Activated naive CD4-positive, alpha-beta T cell treated with anti-CD3 and anti-CD28 coated beads, Interleukin-2, amount 10 ng/mL, durations not matched to agents 7 days and 5 days (primary cell): ENCODE measurements around the gene LEP.

ENCODE experiments used
- CTCF ChIA-PET: fragments of 350-600 bp; sonication (Branson Sonifier 250); formaldehyde crosslinking; loops from one replicate; lab custom pipeline; 2021; ENCODE audit warnings: antibody characterized with exemption; lab: Charles Lee
- DNase-seq: peaks from one replicate; pipeline ENCODE4 v3.0.0-alpha.2; 2020
- H3K27ac Mint-ChIP-seq: one replicate; pipeline ENCODE4 v1.8.0; 2021; ENCODE audit warnings: mild to moderate bottlenecking, moderate library complexity, mixed read lengths
- H3K27me3 Mint-ChIP-seq: one replicate; pipeline ENCODE4 v1.8.0; 2021; ENCODE audit warnings: mild to moderate bottlenecking, mixed read lengths
- H3K36me3 Mint-ChIP-seq: one replicate; pipeline ENCODE4 v1.8.0; 2021; ENCODE audit warnings: mixed read lengths
- H3K4me1 Mint-ChIP-seq: one replicate; pipeline ENCODE4 v1.8.0; 2021; ENCODE audit warnings: mixed read lengths
- H3K4me3 Mint-ChIP-seq: one replicate; pipeline ENCODE4 v1.8.0; 2021; ENCODE audit warnings: mild to moderate bottlenecking, moderate library complexity, mixed read lengths
- H3K9me3 Mint-ChIP-seq: one replicate; pipeline ENCODE4 v1.8.0; 2021; ENCODE audit warnings: mixed read lengths

The LEP gene

GRCh38 chr7:128265156-128265905, 24.3 kb downstream of the LEP start:
- CTCF ChIA-PET = no interaction called here
- no peak overlapping the region for H3K27ac Mint-ChIP-seq
- peaks cover 57% of the 10 kb centered on the region for H3K27me3 Mint-ChIP-seq
- no peaks in the 10 kb centered on the region for H3K9me3 Mint-ChIP-seq
- DNase-seq = no peak
- no peak overlapping the region for H3K4me3 Mint-ChIP-seq
- no peaks in the 10 kb centered on the region for H3K4me1 Mint-ChIP-seq
- H3K36me3 Mint-ChIP-seq = no peaks in the 10 kb centered on the region

GRCh38 chr7:128265906-128266300, 24.8 kb downstream of the LEP start:
- H3K36me3 Mint-ChIP-seq = no peaks in the 10 kb centered on the region
- no peaks in the 10 kb centered on the region for H3K4me1 Mint-ChIP-seq
- no peak for DNase-seq
- no peak overlapping the region for H3K27ac Mint-ChIP-seq
- H3K27me3 Mint-ChIP-seq = peaks cover 62% of the 10 kb centered on the region
- CTCF ChIA-PET = no interaction called here
- H3K4me3 Mint-ChIP-seq = no peak overlapping the region
- no peaks in the 10 kb centered on the region for H3K9me3 Mint-ChIP-seq

- CTCF ChIA-PET = no interaction called here
- H3K27ac Mint-ChIP-seq = no peak overlapping the region
- no peaks in the 10 kb centered on the region for H3K4me1 Mint-ChIP-seq
Observed at GRCh38 chr7:128266529-128266882, 25.4 kb downstream of the LEP start.

GRCh38 chr7:128266883-128267594, 26.0 kb downstream of the LEP start:
- no peak for DNase-seq
- H3K27me3 Mint-ChIP-seq = peaks cover 73% of the 10 kb centered on the region
- no peak overlapping the region for H3K4me3 Mint-ChIP-seq
- no peaks in the 10 kb centered on the region for H3K9me3 Mint-ChIP-seq
- CTCF ChIA-PET = no interaction called here
- no peaks in the 10 kb centered on the region for H3K36me3 Mint-ChIP-seq
- no peak overlapping the region for H3K27ac Mint-ChIP-seq
- H3K4me1 Mint-ChIP-seq = no peaks in the 10 kb centered on the region

More at GRCh38 chr7:128266529-128266882, 25.4 kb downstream of the LEP start:
- Mint-ChIP-seq H3K27me3 (peaks cover 68% of the 10 kb centered on the region), H3K4me3 (no peak overlapping the region), H3K9me3 (no peaks in the 10 kb centered on the region), H3K36me3 (no peaks in the 10 kb centered on the region)
- DNase-seq = no peak

- CTCF ChIA-PET = no interaction called here
- Mint-ChIP-seq H3K9me3 (no peaks in the 10 kb centered on the region), H3K4me3 (no peak overlapping the region), H3K4me1 (no peaks in the 10 kb centered on the region), H3K27me3 (peaks cover 75% of the 10 kb centered on the region), H3K27ac (no peak overlapping the region), H3K36me3 (no peaks in the 10 kb centered on the region)
- DNase-seq = no peak
Observed at GRCh38 chr7:128267595-128267924, 26.5 kb downstream of the LEP start.

- no peak for DNase-seq
- Mint-ChIP-seq H3K4me1 (no peaks in the 10 kb centered on the region), H3K4me3 (no peak overlapping the region), H3K27ac (no peak overlapping the region), H3K27me3 (peaks cover 75% of the 10 kb centered on the region), H3K9me3 (no peaks in the 10 kb centered on the region), H3K36me3 (no peaks in the 10 kb centered on the region)
- CTCF ChIA-PET = no interaction called here
Observed at GRCh38 chr7:128268233-128268632, 27.2 kb downstream of the LEP start.

GRCh38 chr7:128270826-128271272, 29.8 kb downstream of the LEP start:
- DNase-seq = no peak
- CTCF ChIA-PET = no interaction called here
- Mint-ChIP-seq H3K27ac (no peak overlapping the region), H3K27me3 (peaks cover 83% of the 10 kb centered on the region), H3K9me3 (no peaks in the 10 kb centered on the region), H3K4me3 (no peak overlapping the region), H3K36me3 (no peaks in the 10 kb centered on the region), H3K4me1 (no peaks in the 10 kb centered on the region)

GRCh38 chr7:128271471-128271941, 30.4 kb downstream of the LEP start:
- Mint-ChIP-seq H3K27ac (no peak overlapping the region), H3K36me3 (no peaks in the 10 kb centered on the region), H3K27me3 (peaks cover 78% of the 10 kb centered on the region), H3K4me1 (no peaks in the 10 kb centered on the region), H3K4me3 (no peak overlapping the region), H3K9me3 (no peaks in the 10 kb centered on the region)
- CTCF ChIA-PET = no interaction called here
- DNase-seq = no peak

GRCh38 chr7:128271942-128272481, 30.9 kb downstream of the LEP start:
- CTCF ChIA-PET = no interaction called here
- H3K4me3 Mint-ChIP-seq = no peak overlapping the region
- H3K36me3 Mint-ChIP-seq = no peaks in the 10 kb centered on the region
- H3K9me3 Mint-ChIP-seq = no peaks in the 10 kb centered on the region
- no peak for DNase-seq
- H3K27me3 Mint-ChIP-seq = peaks cover 78% of the 10 kb centered on the region
- no peaks in the 10 kb centered on the region for H3K4me1 Mint-ChIP-seq
- H3K27ac Mint-ChIP-seq = no peak overlapping the region

GRCh38 chr7:128274246-128274883, 33.3 kb downstream of the LEP start:
- Mint-ChIP-seq H3K36me3 (no peaks in the 10 kb centered on the region), H3K9me3 (no peaks in the 10 kb centered on the region), H3K27me3 (peaks cover 63% of the 10 kb centered on the region), H3K27ac (no peak overlapping the region), H3K4me3 (no peak overlapping the region), H3K4me1 (no peaks in the 10 kb centered on the region)
- CTCF ChIA-PET = no interaction called here
- no peak for DNase-seq

GRCh38 chr7:128274884-128275603, 34.0 kb downstream of the LEP start:
- no peak for DNase-seq
- peaks cover 5% of the 10 kb centered on the region for H3K9me3 Mint-ChIP-seq
- H3K36me3 Mint-ChIP-seq = no peaks in the 10 kb centered on the region
- peaks cover 57% of the 10 kb centered on the region for H3K27me3 Mint-ChIP-seq
- H3K4me3 Mint-ChIP-seq = no peak overlapping the region
- H3K4me1 Mint-ChIP-seq = no peaks in the 10 kb centered on the region
- CTCF ChIA-PET = no interaction called here
- no peak overlapping the region for H3K27ac Mint-ChIP-seq

GRCh38 chr7:128275681-128276080, 34.6 kb downstream of the LEP start:
- CTCF ChIA-PET = no interaction called here
- no peaks in the 10 kb centered on the region for H3K4me1 Mint-ChIP-seq
- no peak for DNase-seq
- no peaks in the 10 kb centered on the region for H3K36me3 Mint-ChIP-seq
- H3K4me3 Mint-ChIP-seq = no peak overlapping the region
- H3K27ac Mint-ChIP-seq = no peak overlapping the region
- H3K9me3 Mint-ChIP-seq = peaks cover 9% of the 10 kb centered on the region
- peaks cover 52% of the 10 kb centered on the region for H3K27me3 Mint-ChIP-seq

GRCh38 chr7:128278366-128278765, 37.3 kb downstream of the LEP start:
- H3K9me3 Mint-ChIP-seq = peaks cover 11% of the 10 kb centered on the region
- no peak overlapping the region for H3K4me3 Mint-ChIP-seq
- no peak overlapping the region for H3K27ac Mint-ChIP-seq
- H3K27me3 Mint-ChIP-seq = peaks cover 33% of the 10 kb centered on the region
- CTCF ChIA-PET = no interaction called here
- no peak for DNase-seq
- no peaks in the 10 kb centered on the region for H3K36me3 Mint-ChIP-seq
- H3K4me1 Mint-ChIP-seq = no peaks in the 10 kb centered on the region

- Mint-ChIP-seq H3K36me3 (no peaks in the 10 kb centered on the region), H3K4me1 (no peaks in the 10 kb centered on the region), H3K27ac (no peak overlapping the region), H3K4me3 (no peak overlapping the region), H3K27me3 (peaks cover 25% of the 10 kb centered on the region), H3K9me3 (peaks cover 11% of the 10 kb centered on the region)
- DNase-seq = no peak
- CTCF ChIA-PET = no interaction called here
Observed at GRCh38 chr7:128279124-128279713, 38.1 kb downstream of the LEP start.
